Thyroid gland (tissue), 4 donors: ENCODE results near the gene SND1.

Experiments used
- CTCF ChIP-seq, 6 experiments: fragments of 200-600 bp in 3 of 6; fragments of 450-650 bp in 3 of 6; sonication (generic) in 3 of 6; IDR thresholded peaks; one replicate each; pipeline ENCODE4 v1.5.1; 2016 to 2019; ENCODE audit warnings: antibody characterized with exemption in 6 of 6, mild to moderate bottlenecking in 2 of 6, inconsistent platforms in 1 of 6, moderate library complexity in 1 of 6
- POLR2A ChIP-seq, 2 donors: fragments of 450-650 bp; IDR thresholded peaks; one replicate each; pipeline ENCODE4 v1.6.1; 2017; ENCODE audit warnings: antibody characterized with exemption in 2 of 2, mild to moderate bottlenecking in 2 of 2, moderate library complexity in 1 of 2

DNA sequence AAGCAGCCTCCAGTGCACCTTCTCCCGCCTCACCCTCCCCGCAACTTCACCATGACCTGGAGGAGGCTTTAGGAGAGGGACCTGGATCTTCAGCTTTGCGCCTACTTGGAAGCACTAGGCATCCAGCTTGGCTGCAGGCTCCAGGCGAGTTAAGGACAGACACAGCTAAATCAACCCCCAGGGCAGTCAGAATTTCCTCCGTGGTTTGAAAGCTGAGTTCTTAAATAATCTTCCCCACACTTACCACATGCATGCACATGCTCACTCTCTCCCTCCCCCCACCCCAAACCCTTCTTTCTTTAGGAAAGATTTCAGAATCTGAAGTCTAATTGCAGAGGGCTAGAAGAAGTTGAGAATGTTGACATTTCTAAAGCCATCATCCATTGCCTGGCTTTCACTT, 416.0 kb downstream of the SND1 start:
- TF ChIP-seq CTCF (IDR thresholded peaks at IDR 0.05) (no peak), POLR2A (IDR thresholded peaks at IDR 0.05) (no peak)
